ENCODE results near the gene MT4.
"Not testable (repeated sequence)": the region's sequence is repeated elsewhere in the genome, so short reads cannot be mapped to it uniquely, and the experiment has no call there.

The MT4 gene

DNA sequence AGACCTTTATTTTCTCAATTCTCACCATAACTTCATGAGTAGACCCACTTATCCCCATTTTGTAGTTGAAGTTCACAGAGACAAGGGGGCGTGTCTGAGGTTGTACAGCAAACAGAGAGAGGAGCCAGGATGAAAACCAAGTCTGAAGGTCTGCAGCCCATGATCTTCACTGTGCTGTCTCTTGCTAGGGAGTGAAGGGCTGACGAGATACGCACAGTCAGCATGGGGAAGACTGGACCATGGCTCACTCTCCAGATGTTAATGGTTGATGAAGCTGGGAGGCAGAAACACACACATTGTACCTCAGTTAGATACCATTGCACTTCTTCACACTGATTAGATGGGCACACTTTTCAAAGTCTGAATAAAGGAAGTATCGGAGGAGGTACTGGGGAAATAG, 5.8 kb upstream of the MT4 start:
- DNase-seq (ENCODE audit: low spot score), result no peak

DNA sequence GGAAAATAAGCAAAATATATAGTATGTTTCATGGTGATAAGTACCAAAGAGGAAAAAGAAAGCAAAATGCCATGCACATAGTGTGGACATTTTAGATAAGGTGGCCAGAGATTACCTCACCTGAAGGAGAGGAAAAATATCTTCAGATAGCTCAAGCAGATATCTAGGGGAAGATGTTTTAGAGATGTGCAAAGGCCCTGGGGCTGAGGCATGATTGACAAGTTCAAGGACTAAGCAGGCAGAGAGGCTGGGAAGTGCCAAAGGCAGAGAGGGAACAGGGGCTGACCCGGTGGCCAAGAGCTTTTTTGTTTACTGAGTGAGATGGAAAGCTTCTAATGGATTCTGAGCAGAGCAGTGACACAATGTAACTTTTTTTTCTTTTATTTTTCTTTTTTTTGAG, 4.4 kb upstream of the MT4 start:
- DNase-seq (ENCODE audit: low spot score), result no peak

DNA sequence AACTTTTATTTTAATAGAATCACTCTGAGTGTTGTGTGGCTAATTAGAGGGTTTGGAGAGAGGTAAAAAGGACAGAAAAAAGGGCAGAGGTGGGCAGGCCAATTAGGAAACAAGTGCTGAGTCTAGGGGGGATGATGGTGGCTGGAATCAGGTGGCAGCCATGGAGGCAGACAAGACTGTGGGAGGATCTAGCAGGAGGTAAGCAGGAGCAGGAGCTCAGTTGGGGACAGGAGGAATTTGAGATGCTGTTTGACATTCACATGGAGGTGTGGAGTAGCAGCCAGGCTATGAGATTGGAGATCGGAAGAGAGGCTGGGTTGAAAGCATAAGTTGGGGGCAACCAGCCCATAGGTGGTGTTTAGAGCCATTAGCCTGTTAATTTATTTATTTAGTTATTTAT, 3.7 kb upstream of the MT4 start:
- no peak for DNase-seq (ENCODE audit: low spot score)

DNA sequence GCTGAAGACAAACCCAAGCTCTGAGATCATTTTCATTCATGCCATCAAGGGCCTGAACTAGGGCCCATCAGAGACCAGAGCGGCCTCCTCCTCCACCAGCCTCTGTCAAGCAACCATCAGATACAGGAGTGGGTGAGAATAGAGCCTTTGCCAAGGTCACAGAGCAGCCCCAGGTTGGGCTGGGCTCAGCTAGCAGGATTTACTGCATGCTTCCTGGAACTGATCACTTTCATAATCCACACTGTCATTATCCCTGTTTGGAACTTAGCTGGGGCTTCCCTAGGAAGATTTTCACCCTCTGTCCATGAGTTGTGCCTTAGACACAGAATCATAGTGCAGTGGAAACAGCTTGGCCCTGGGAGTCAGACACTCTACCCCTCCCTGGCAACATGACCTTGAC, 5.1 kb downstream of the MT4 start:
- DNase-seq (ENCODE audit: low spot score), result no peak

DNA sequence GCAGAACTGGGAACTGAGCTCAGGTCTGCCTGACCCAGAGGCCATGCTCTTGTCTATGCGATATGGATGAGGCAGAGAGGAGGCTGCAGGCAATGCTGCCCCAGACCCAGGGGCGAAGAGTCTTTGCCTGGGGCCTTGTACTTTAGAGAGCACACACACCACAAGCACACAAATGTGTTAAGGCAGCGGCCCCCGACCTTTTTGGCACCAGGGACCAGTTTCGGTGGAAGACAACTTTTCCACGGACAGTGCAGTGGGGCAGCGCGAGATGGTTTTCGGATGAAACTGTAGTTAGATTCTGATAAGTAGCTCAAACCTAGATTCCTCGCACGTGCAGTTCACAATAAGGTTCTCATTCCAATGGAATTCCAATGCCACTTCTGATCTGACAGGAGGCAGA, 6.7 kb downstream of the MT4 start:
- DNase-seq (ENCODE audit: low spot score), result no peak

DNA sequence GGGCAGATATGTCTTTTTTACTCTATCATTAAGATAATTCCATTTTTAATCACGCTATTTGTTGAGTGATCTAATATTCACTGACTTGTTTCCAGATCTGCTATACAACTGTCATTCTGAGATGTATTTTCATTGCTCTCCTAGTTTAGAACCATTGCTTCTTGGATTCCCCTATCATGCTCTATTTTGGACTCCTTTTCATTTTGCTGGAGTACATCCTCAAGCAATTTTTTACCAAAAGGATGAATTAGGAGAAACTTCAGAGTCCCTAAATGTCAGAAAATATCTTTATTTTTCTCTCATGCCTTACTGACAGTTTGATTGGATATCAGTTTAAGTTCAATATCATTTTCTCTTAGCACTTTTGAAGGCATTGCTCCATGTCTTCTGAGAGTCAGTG, 9.8 kb downstream of the MT4 start:
- no peak for DNase-seq (ENCODE audit: low spot score)

DNA sequence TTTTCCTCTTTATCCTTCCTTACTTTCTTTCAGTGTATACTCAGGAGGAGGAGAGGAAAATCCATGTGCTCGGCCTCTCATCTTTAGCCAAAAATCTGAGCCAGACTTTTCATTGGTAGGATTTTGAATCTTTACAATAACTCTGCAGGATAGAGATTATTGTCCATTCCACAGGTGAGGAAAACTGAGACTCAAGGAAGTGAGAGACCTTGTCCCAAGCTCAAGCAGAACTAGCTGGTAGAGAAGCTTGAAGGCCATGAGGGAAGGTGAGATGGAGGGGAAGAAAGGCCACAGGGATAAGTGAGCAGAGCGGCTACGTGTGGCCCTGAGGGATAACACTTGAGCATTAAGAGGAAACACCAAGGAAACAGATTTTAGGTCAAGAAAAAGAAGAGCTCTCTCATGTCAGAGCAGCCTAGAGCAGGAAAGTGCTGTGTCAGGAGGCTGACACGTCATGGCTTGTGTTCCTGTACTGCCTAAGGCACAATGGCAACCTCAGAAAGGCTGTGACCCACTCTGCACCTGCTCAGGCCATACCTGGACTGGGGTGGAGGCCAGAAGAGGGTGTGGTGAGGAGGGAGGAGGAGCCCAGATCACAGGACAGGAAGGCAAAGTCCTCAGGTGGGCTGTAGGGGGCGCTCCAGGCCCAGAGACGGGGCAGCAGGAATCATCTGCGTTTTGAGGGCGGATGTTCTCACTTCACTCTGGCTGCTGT, 11.9 kb downstream of the MT4 start:
- no peak for DNase-seq (ENCODE audit: low spot score)

DNA sequence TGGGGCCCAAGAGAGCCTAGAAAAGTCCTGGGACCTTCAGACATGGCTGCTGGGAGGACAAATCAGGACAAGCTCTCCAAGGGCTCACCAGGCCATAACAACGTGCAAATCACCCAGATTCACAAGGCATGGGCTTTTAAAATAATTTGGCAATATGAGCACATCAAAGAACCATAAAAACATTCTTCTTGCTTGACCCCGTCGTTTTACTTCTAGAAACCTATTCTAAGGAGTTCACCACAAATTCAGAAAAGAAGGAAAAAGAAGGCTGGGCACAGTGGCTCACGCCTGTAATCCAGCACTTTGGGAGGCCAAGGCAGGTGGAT, 12.4 kb downstream of the MT4 start:
- no peak for DNase-seq (ENCODE audit: low spot score)

DNA sequence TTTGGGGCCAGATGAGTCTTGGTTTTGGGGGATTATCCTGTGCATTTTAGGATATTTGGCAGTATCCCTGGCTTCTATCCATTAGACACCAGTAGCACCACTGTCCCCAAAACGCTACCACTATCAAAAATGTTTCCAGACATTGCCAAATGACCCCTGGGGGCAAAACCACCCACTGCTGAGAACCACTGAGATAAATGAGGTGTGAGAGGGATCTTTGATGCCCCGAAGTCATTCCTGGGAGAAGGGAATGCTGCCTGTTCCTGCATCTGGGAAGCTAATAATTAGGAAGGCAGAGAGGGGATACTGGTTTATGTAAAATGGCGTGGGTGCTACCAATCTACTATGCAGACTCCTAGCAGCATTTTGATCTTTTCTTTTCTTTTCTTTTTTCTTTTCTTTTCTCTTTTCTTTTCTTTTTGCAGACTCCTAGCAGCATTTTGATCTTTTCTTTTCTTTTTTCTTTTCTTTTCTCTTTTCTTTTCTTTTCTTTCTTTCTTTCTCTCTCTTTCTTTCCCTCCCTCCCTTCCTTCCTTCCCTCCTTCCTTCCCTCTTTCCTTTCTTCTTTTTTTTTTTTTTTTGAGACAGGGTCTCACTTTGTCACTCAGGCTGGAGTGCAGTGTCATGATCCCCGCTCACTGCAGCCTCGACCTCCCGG, 15.6 kb downstream of the MT4 start:
- DNase-seq (ENCODE audit: low spot score), result no peak

DNA sequence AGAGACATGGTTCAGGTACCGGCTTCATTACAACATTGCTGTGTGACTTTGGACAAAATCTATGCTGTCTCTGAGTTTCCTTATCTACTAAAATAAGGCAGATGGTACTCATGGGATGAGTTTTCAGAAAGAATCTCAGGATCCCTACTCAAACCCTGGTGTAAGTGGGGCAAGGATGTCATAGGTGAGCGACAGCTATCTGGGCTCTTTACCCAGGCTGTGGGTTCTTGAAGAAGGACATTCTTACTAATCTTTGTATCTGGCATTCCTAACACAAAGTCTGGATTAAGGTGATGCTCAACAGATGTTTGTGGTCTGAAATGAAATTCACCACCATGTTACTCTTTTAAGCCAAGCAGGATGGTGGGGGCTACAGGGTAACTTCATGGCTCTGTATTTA, 18.0 kb downstream of the MT4 start:
- not testable (repeated sequence) for DNase-seq (ENCODE audit: low spot score)

DNA sequence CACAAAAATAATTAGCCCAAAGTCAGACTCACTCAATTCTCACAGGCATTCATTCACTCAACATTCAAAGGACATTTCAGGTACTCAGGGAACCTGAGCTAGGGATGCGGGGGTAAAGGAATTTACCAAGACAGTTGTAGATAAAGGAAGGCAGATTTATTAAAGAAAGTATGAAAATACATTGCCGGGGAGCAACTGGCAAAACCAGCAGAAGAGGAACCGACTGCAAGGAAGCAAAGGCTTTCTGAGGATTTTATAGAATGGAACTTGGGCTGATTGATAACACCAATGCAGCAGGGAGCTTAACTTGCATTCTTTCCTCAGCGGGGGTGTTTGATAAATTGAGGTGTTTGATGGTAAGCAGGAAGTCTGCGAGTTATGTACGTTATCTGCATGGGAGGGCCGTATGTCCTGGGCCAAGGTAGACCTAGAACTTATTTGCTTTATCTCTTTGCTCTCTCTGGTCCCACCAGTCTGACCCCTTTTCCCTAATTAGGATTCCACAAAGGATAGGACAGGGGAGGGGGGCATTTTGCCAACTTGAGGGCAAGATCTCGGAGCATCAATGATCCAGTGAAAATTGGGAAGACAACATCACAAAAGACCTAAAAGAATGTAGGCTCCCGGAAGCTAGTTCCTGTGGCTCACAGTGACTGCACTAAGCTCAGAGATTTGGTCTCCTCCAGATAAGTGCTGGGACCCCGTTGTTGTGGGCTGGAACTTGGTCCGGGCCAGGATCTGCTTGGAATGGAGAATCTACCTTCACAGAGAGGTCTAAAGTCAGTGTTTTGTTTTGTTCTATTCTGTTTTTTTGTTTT, 18.7 kb downstream of the MT4 start:
- DNase-seq (ENCODE audit: low spot score), result no peak

DNA sequence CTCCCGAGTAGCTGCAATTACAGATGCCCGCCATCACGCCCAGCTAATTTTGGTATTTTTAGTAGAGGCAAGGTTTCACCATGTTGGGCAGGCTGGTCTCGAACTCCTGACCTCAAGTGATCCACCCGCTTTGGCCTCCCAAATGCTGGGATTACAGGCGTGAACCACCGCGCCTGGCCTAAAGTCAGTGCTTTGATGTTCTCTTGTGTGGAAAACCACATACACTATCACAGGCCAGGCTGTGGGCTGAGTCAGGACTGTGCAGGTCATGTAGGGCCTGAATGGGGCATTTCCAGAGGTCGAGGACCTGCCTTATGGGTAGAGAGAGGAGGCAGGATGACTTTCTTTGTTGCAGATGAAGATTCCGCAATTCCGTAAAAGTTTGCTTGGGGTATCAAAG, 19.4 kb downstream of the MT4 start:
- DNase-seq (ENCODE audit: low spot score), result no peak

DNA sequence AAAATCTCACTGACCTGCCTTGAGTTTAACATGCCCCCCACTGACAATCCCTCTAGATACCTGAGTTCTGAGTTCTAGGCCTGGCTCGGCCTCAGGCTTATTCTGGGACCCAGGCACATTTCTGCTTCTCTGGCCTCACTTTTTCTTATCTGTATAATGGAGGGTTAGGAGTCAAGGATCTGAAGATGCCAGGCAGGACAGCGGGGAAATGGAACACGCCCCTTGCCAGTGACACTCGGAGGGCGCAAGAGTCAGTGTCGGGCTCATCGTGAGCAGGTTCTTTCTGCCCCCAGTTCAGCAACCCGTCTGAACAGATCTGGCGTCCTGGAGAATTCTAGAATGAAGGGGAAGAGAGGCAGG, 23.9 kb downstream of the MT4 start:
- DNase-seq (ENCODE audit: low spot score), result no peak

DNA sequence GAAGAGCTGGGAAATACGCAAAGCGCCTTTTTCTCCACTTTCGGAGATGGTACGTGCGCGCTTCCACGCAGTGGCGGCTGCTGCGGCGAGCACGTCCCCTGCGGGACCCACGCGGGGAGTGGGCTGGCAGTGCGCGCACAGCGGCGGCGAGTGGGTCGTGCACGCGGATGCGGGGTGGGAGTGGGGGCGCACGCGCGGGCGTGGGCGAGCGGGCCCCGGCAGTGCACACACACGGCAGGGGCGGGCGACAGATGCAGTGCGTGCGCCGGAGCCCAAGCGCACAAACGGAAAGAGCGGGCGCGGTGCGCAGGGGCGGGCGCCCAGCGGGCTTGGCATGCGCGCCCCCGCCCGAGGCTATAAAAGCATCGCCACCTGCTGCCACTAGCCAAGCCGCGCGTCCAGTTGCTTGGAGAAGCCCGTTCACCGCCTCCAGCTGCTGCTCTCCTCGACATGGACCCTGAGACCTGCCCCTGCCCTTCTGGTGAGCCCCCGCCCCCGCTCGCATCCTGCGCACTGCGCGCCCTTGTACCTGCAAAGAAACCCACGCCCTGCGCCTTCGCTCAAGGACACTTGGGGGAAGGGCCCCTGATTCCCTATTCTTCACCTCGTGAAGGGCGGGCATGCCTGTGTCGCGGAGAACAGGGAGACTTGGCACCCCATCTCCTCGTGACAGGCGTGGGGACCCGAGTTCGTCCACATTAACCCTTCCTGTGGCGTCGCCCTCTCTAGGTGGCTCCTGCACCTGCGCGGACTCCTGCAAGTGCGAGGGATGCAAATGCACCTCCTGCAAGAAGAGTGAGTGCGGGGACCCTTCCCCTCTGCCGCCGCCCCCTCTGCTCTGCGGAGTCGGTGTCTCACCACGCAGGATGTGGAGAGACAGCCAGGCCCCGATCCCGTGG, 24.5 kb downstream of the MT4 start, which contains the start of gene MT3:
Gene MT3 (plus strand): TSS at position 388 of the 899 bp plus-strand sequence. CDS start 63 bp downstream, at position 451.
- DNase-seq (ENCODE audit: low spot score), result no peak

DNA sequence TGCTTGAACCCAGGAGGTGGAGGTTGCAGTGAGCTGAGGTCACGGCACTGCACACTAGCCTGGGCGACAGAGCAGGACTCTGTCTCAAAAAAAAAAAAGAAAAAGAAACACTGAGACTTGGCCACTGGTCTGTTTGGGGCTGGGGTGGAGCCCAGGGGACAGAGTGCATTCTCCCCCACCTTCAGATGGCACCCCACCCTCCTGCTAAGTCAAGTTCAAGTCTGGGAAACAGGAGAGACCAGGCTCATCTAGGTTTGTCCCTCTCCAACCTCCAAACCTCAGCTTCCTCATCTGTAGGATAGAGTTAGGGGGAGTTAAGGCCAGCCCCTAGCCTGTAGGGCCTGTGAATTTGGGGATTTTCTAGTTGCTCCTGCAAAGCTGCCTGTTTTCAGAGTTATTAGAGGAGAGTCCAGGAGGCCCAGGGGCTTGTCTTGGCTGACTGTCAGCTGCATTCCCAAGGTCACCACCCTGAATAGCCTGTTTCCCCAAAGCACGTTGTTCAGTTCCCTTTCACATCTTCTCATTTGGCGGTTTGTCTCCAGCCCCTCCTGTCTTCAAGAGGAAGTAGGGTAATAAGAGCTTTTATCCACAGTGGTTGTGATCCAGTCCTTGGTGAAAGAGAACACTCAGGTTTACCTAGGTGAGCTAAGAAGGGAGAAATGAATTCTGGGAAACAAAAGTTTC, 26.6 kb downstream of the MT4 start:
- DNase-seq (ENCODE audit: low spot score), result no peak

DNA sequence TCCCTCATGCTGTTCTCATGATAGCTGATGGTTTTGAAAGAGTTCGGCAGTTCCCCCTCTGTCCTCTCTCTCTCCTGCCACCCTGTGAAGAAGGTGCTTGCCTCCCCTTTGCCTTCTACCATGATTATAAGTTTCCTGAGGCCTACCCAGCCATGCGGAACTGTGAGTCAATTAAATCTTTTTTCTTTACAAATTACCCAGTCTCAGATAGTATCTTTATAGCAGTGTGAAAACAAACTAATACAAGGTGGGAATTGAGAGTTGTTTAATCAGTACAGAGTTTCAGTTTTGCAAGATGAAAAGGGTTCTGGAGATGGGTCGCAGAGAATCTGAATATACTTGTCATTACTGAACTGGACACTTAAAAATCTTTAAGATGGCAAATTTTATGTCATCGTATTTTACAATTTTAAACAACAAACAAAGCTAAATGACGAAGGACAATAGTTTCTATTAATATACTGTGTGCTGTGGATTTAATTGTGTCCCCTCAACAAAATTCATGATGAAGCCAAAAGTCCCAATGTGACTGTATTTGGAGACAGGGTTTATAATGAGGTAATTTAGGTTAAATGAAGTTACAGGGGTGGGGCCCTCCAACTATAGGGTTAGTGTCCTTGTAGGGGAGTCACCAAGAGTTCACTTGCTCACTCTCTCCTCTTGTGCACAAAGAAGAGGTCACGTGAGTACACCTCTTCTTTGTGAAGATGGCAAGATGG, 28.9 kb downstream of the MT4 start:
- DNase-seq (ENCODE audit: low spot score), result no peak

DNA sequence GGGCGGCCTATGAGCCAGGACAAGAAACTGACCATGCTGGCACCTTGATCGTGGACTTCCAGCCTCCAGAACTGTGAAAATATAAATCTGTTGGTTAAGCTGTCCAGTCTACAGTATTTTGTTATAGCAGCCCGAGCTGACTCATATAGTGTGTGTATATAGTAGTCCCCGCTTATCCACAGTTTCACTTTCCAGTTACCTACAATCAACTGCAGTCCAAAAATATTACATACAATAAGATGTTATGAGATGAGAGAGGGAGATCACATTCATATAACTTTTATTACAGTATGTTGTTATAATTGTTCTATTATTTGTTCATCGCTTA, 29.4 kb downstream of the MT4 start:
- DNase-seq (ENCODE audit: low spot score), result no peak

DNA sequence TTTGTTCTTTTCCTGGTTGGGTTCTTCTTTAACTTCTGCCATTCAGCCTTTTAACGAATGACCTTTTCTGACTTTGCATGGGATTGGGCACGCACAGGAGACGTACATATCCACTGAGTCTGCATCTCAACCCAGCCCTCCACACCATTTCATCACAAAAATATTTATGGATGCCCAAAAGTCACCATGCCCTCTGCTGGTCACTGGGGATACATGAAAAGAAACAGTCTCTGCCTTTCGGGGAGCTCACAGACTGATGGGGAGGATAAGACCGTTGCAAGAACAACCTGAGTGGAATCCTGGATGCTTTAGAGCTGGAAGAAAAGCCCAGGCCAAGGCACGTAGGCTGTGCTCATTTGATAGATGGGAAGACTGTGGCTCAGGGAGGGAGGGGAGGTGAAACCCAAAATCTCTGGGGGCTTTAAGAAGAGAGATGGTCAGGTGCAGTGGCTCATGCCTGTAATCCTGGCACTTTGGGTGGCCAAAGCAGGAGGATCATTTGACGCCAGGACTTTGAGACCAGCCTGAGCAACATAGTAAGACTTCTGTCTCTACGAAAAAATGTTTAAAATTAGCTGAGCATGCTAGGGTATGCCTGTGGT, 35.6 kb downstream of the MT4 start:
- DNase-seq (ENCODE audit: low spot score), result peak; percentile 88

DNA sequence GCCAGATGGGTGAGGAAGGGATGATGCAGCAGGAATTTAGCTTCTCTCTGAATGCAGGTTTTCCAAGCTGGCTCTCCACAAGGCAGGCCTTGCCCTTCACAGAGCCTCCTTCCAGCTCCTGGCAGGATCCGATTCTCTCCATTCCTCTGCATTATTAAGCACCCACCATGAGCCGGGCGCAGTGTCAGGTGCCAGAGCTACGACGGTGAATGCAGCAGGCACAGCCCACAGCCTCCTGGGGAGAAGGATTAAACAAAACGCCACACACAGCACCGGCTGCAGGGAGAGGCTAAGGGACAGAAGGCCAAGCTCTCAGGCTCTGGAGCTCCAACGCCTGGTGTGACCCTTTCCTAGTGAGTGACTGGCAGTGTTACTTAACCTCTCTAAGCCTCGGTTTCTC, 36.5 kb downstream of the MT4 start:
- no peak for DNase-seq (ENCODE audit: low spot score)

DNA sequence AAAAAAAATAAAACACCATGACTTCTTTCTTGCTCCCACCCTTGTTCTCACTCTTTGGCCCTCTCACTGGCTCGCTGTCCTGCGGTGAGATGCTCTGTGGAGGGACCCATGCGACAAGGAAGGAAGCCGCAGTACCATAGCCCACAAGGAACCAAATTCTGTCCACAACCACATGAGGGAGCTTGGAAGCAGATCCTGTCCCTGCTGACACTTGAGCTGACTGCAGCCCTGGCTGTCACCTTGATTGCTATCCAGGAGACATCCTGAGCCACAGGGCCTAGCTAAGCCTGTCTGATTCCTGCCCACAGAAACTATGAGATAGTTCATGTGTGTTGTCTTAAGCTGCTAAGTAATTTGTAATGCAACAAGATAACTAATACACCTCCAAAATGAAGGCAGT, 38.7 kb downstream of the MT4 start:
- DNase-seq (ENCODE audit: low spot score), result peak; percentile 66

DNA sequence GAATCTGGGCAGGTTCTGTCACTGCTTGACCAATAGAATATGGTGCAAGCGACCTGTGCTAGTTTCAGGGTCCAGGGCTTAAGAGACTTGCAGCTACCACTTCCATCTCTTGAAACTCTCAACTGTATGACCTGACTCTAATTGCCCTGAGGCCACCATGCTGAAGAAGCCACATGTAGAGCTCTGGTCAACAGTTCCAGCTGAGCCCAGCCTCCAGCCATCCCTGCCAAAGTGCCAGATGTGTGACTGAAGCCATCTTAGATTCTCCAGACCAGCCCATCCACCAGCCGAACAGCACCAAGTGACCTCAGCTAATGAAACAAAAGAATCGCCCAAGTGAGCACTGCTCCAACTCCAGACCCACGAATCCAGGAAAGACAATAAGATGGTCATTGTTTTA, 40.1 kb downstream of the MT4 start:
- DNase-seq (ENCODE audit: low spot score), result no peak
